GM23248 (cell line): Measurements from ENCODE around the gene EIPR1. TPM values are rescaled to one million over a fixed set of nuclear protein-coding genes. Genes with fewer than 3 reads are reported as not detected.

ENCODE experiments used
- DNase-seq: peaks from one replicate; pipeline ENCODE4 v3.0.0-alpha.2; 2015
- H2AFZ ChIP-seq: fragments of 200-600 bp; sonication (generic); 2 replicates; pipeline ENCODE4 v1.6.1; 2016; ENCODE audit warnings: antibody characterized with exemption
- H3F3A ChIP-seq: fragments of 200-600 bp; sonication (generic); 2 replicates; pipeline ENCODE4 v1.6.1; 2016; ENCODE audit warnings: mild to moderate bottlenecking, antibody characterized with exemption, mixed run types; ENCODE audit not compliant: insufficient read depth
- H3K27ac ChIP-seq: fragments of 200-600 bp; sonication (generic); 2 replicates; pipeline ENCODE4 v1.5.1; 2016; ENCODE audit warnings: mild to moderate bottlenecking
- H3K27me3 ChIP-seq: fragments of 200-600 bp; sonication (generic); replicated peaks from 2 replicates; pipeline ENCODE4 v1.6.1; 2016; ENCODE audit warnings: mild to moderate bottlenecking; ENCODE audit not compliant: insufficient read depth
- H3K36me3 ChIP-seq: fragments of 200-600 bp; sonication (generic); 2 replicates; pipeline ENCODE4 v1.6.1; 2016; ENCODE audit warnings: low read depth, mild to moderate bottlenecking
- H3K4me1 ChIP-seq: fragments of 200-600 bp; sonication (generic); 2 replicates; pipeline ENCODE4 v1.6.1; 2016; ENCODE audit warnings: mild to moderate bottlenecking; ENCODE audit not compliant: insufficient read depth
- H3K4me2 ChIP-seq: fragments of 200-600 bp; sonication (generic); one replicate; pipeline ENCODE4 v1.6.1; 2016; ENCODE audit warnings: mild to moderate bottlenecking; ENCODE audit not compliant: unreplicated experiment
- H3K4me3 ChIP-seq: fragments of 200-600 bp; sonication (generic); 2 replicates; pipeline ENCODE4 v1.5.1; 2016; ENCODE audit warnings: mild to moderate bottlenecking
- H3K79me2 ChIP-seq: fragments of 200-600 bp; sonication (generic); 2 replicates; pipeline ENCODE4 v1.6.1; 2016; ENCODE audit warnings: mild to moderate bottlenecking; ENCODE audit not compliant: insufficient read depth
- H3K9ac ChIP-seq: fragments of 200-600 bp; sonication (generic); 2 replicates; pipeline ENCODE4 v1.6.1; 2016; ENCODE audit warnings: mild to moderate bottlenecking
- H3K9me2 ChIP-seq: fragments of 200-600 bp; sonication (generic); 2 replicates; pipeline ENCODE4 v1.6.1; 2016; ENCODE audit warnings: mixed run types, mild to moderate bottlenecking, moderate library complexity; ENCODE audit not compliant: insufficient read depth
- H3K9me3 ChIP-seq: fragments of 200-600 bp; sonication (generic); one replicate; pipeline ENCODE4 v1.6.1; 2017; ENCODE audit warnings: low read depth
- H4K20me1 ChIP-seq: fragments of 200-600 bp; sonication (generic); 2 replicates; pipeline ENCODE4 v1.6.0; 2016; ENCODE audit not compliant: insufficient read depth
- EZH2 ChIP-seq: fragments of 200-600 bp; sonication (generic); IDR thresholded peaks from 2 replicates; pipeline ENCODE4 v1.6.1; 2018; ENCODE audit warnings: antibody characterized with exemption, mild to moderate bottlenecking; ENCODE audit not compliant: insufficient read depth, poor library complexity, severe bottlenecking
- EZH2phosphoT487 ChIP-seq: fragments of 200-600 bp; sonication (generic); IDR thresholded peaks from 2 replicates; pipeline ENCODE4 v1.6.1; 2018; ENCODE audit warnings: antibody characterized with exemption, moderate library complexity, mild to moderate bottlenecking, low read depth; ENCODE audit not compliant: insufficient read depth
- WGBS, 2 experiments: methylation state at CpG; one replicate each; pipeline ENCODE4 v1.1.6; 2015 to 2017; ENCODE audit warnings: low lambda C conversion rate in 2 of 2, low coverage in 1 of 2; ENCODE audit errors: missing lambda C conversion rate in 2 of 2; 5-methylcytosine and 5-hydroxymethylcytosine counted together
- in situ Hi-C: fragments of 300-500 bp; cut with MboI; formaldehyde crosslinking; loops from 2 replicates; pipeline ENCODE4 v1.15.0; 2020
- polyA plus RNA-seq: library from polyadenylated mRNA; unstranded; fragments of >200 nt; fragmentation: Nextera tagmentation; extraction: Ambion mirVana; gene quantifications from 2 replicates; pipeline ENCODE4 v1.2.1, GENCODE V29; 2016
- total RNA-seq: library from RNA; depleted of rRNA; stranded (reverse); fragments of >200 nt; shearing (Covaris generic); gene quantifications from 2 replicates; pipeline ENCODE4 v1.2.3, GENCODE V29; 2014

EIPR1 gene
- total and polyA plus RNA-seq, 2 experiments from 2014 or later: 20.2 to 46.5 TPM

DNA sequence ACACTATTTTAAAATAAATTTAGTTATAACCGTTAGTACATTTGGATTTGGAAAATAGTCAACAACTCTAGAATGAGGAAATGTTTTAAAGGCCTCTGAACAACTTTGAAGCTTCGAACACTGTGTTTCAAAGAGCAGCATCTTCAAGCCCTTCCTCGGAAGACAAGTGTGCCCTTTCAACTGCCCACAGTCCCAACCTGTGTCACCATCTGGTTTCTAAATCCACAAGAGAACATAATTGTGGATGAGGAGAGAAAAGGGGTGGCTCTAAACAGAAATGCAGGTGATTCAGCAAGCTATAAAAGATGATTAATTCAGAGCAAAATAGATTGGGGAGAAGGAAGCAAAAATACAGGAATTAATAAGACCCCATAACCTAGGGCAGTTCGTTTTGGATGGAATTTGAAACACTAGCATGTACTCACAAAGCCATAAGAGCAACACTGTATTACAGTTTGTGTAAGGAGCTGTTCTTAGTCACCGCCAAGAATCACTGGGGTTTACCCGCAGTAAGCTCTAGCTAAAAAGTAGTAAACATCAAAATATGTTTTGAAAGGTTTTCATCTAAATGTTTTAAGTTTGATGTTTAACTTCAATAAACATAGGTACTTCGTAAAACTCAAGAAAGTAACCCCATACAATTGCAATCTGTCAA is 160.7 kb downstream of the EIPR1 start:
- Histone ChIP-seq H3K36me3 (no peaks in the 10 kb centered on the region), H2AFZ (no peak overlapping the region), H3K79me2 (peaks cover 5% of the 10 kb centered on the region; the same call in 1 of the 2 replicates), H3K9ac (no peak overlapping the region), H3K27ac (no peak overlapping the region), H3K27me3 (no peaks in the 10 kb centered on the region), H4K20me1 (no peaks in the 10 kb centered on the region), H3K9me2 (no peaks in the 10 kb centered on the region), H3K9me3 (no peaks in the 10 kb centered on the region), H3K4me2 (no peak overlapping the region), H3K4me1 (no peaks in the 10 kb centered on the region), H3F3A (no peaks in the 10 kb centered on the region), H3K4me3 (no peak overlapping the region)
- no peak for TF ChIP-seq EZH2phosphoT487
- TF ChIP-seq EZH2: no peak
- no peak for DNase-seq
- WGBS, 2 experiments: 79 to 82% methylated on average over 7 of the region's 7 CpGs
- in situ Hi-C loops: no loop called here

DNA sequence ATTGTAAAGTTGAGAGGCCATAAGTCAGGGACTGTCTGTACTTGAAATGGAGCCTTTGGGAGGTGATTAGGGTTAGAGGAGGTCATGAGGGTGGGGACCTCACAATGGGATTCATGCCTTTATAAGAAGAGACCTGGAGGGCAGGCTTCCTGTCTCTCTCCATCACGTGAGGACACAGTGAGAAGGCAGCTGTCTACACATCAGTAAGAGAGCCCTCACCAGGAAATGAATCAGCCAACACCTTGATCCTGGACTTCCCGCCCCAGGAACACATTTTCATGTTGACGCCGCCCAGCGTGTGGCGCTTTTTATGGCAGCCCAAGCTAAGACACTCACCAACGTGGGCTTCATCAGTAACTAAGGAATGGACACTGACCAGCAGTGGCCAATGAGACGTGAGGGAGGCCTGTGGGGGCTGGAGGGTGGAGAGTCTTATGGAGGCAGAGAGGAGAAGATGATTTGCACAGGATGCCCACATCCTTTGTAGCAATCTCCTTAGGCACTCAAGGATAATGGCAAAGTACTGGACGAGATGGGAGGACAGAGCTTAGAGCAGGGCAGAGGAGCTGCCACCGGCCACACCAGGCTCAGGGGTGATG is 162.7 kb downstream of the EIPR1 start:
- Histone ChIP-seq H3K36me3 (no peaks in the 10 kb centered on the region), H3K9me2 (no peaks in the 10 kb centered on the region), H3K4me2 (no peak overlapping the region), H3K4me1 (no peaks in the 10 kb centered on the region), H4K20me1 (no peaks in the 10 kb centered on the region), H3K79me2 (peaks cover 5% of the 10 kb centered on the region; the same call in 1 of the 2 replicates), H3K27ac (no peak overlapping the region), H3K4me3 (no peak overlapping the region), H3K27me3 (no peaks in the 10 kb centered on the region), H3K9me3 (no peaks in the 10 kb centered on the region), H3F3A (no peaks in the 10 kb centered on the region), H2AFZ (no peak overlapping the region), H3K9ac (no peak overlapping the region)
- 82 to 83% methylated on average over 10 of the region's 10 CpGs for WGBS, 2 experiments
- no peak for TF ChIP-seq EZH2
- TF ChIP-seq EZH2phosphoT487: no peak
- in situ Hi-C loops: no loop called here
- DNase-seq: no peak

DNA sequence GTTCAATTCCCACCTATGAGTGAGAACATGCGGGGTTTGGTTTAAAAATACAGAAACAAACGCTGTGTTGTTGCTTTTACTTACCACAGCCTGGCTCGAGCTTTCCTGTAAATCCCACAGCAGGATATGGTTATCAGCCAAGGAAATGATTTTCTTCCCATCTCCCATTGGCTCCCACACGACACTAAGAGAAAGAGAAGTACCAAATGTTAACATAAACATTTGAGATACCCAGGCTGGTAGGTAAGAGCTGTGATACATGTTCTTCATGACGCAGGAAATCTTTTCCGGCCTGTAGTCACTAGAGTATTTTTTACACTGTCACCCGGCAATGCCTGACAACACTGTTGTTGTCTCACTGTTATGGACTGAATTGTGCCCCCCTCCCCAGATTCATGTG is 163.6 kb downstream of the EIPR1 start:
- Histone ChIP-seq H3K9me3 (no peaks in the 10 kb centered on the region), H3K79me2 (peaks cover 5% of the 10 kb centered on the region; the same call in 1 of the 2 replicates), H3K36me3 (no peaks in the 10 kb centered on the region), H3K4me1 (no peaks in the 10 kb centered on the region), H3F3A (no peaks in the 10 kb centered on the region), H3K27ac (no peak overlapping the region), H3K9ac (no peak overlapping the region), H3K4me3 (no peak overlapping the region), H2AFZ (no peak overlapping the region), H3K27me3 (no peaks in the 10 kb centered on the region), H3K4me2 (no peak overlapping the region), H3K9me2 (no peaks in the 10 kb centered on the region), H4K20me1 (no peaks in the 10 kb centered on the region)
- DNase-seq: no peak
- TF ChIP-seq EZH2 (no peak), EZH2phosphoT487 (no peak)
- 78 to 81% methylated on average over 7 of the region's 7 CpGs for WGBS, 2 experiments
- in situ Hi-C loops: no loop called here

DNA sequence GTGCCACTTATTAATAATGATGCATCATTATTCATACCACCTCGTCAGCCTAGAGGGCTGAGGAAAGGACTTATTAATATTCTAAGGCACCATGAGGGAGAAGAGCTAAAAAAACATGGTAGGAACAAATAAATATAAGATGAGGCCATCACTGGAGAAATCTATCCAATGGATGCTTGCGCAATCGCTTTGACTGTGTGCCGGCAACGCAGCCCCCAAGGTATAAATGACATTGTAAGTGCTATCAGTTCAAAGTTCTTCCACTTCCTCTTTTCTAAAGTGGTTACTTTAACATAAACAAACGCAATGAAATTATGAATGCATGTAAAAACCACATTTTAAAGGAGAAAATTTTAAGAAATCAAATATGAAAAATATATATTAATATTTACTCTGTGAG is 164.6 kb downstream of the EIPR1 start:
- Histone ChIP-seq H3K4me2 (no peak overlapping the region), H3K4me1 (no peaks in the 10 kb centered on the region), H3K36me3 (no peaks in the 10 kb centered on the region), H2AFZ (no peak overlapping the region), H4K20me1 (no peaks in the 10 kb centered on the region), H3F3A (no peaks in the 10 kb centered on the region), H3K9me3 (no peaks in the 10 kb centered on the region), H3K9me2 (no peaks in the 10 kb centered on the region), H3K4me3 (no peak overlapping the region), H3K79me2 (peaks cover 5% of the 10 kb centered on the region; the same call in 1 of the 2 replicates), H3K27ac (no peak overlapping the region), H3K27me3 (no peaks in the 10 kb centered on the region), H3K9ac (no peak overlapping the region)
- WGBS, 2 experiments: 97 to 98% methylated on average over 6 of the region's 6 CpGs
- in situ Hi-C loops: no loop called here
- TF ChIP-seq EZH2 (no peak), EZH2phosphoT487 (no peak)
- no peak for DNase-seq
